PC-9 (cell line): ENCODE measurements around the gene ATP1A2. TPM values are rescaled to one million over a fixed set of nuclear protein-coding genes. Genes with fewer than 3 reads are reported as not detected.

Experiments used
- BruUV-seq: library from RNA; stranded (reverse); fragments of 400-500 nt; replicated peaks from 2 replicates; lab custom pipeline; 2021; lab: Mats Ljungman, UMichigan
- CTCF ChIA-PET: fragments of 300-600 bp; sonication (Branson Sonifier 250); formaldehyde crosslinking; loops from one replicate; lab custom pipeline; 2022; ENCODE audit warnings: antibody characterized with exemption; lab: Charles Lee
- POLR2A ChIA-PET: fragments of 300-600 bp; sonication (Branson Sonifier 250); formaldehyde crosslinking; loops from one replicate; lab custom pipeline; 2022; ENCODE audit warnings: antibody characterized with exemption; ENCODE audit not compliant: unreplicated experiment; lab: Charles Lee
- DNase-seq, 2 experiments: peaks; one replicate each; pipeline versions ENCODE4 v3.0.0 to v3.0.0-alpha.2; 2015 to 2022; ENCODE audit warnings: mixed read lengths in 1 of 2
- H2AFZ ChIP-seq: fragments of 200-600 bp; sonication (generic); 2 replicates; pipeline ENCODE4 v1.8.1; 2017; ENCODE audit warnings: antibody characterized with exemption
- H3F3A ChIP-seq: fragments of 200-600 bp; sonication (generic); 2 replicates; pipeline ENCODE4 v1.8.1; 2017; ENCODE audit warnings: antibody characterized with exemption, mild to moderate bottlenecking, low read depth; ENCODE audit not compliant: insufficient read depth
- H3K27ac ChIP-seq: fragments of 200-600 bp; sonication (generic); 2 replicates; pipeline ENCODE4 v1.6.1; 2016; ENCODE audit warnings: mixed run types
- H3K27me3 ChIP-seq: fragments of 200-600 bp; sonication (generic); 2 replicates; pipeline ENCODE4 v1.6.1; 2016; ENCODE audit warnings: low read depth, mixed run types; ENCODE audit not compliant: insufficient read depth
- H3K36me3 ChIP-seq: fragments of 200-600 bp; sonication (generic); 2 replicates; pipeline ENCODE4 v1.6.1; 2016; ENCODE audit warnings: low read depth, mixed run types
- H3K4me1 ChIP-seq: fragments of 200-600 bp; sonication (generic); replicated peaks from 2 replicates; pipeline ENCODE4 v1.6.1; 2016; ENCODE audit warnings: mixed run types; ENCODE audit not compliant: insufficient read depth
- H3K4me2 ChIP-seq: fragments of 200-600 bp; sonication (generic); 2 replicates; pipeline ENCODE4 v1.6.1; 2017; ENCODE audit warnings: mixed run types
- H3K4me3 ChIP-seq: fragments of 200-600 bp; sonication (generic); 2 replicates; pipeline ENCODE4 v1.6.1; 2016; ENCODE audit warnings: mixed run types
- H3K79me2 ChIP-seq: fragments of 200-600 bp; sonication (generic); 2 replicates; pipeline ENCODE4 v1.6.1; 2017; ENCODE audit warnings: low read depth, mixed run types
- H3K9me2 ChIP-seq: fragments of 200-600 bp; sonication (generic); 2 replicates; pipeline ENCODE4 v1.8.1; 2017; ENCODE audit warnings: mild to moderate bottlenecking; ENCODE audit not compliant: insufficient read depth
- H3K9me3 ChIP-seq: fragments of 200-600 bp; sonication (generic); 2 replicates; pipeline ENCODE4 v1.8.1; 2016; ENCODE audit warnings: low read depth; ENCODE audit not compliant: insufficient read depth
- H4K20me1 ChIP-seq: fragments of 200-600 bp; sonication (generic); 2 replicates; pipeline ENCODE4 v1.8.1; 2017; ENCODE audit not compliant: insufficient read depth
- CTCF ChIP-seq: fragments of 200-600 bp; sonication (generic); conservative IDR thresholded peaks from 2 replicates; pipeline ENCODE4 v1.6.1; 2017; ENCODE audit warnings: mixed run types, antibody characterized with exemption, mild to moderate bottlenecking, moderate library complexity
- EZH2 ChIP-seq: fragments of 200-600 bp; sonication (generic); IDR thresholded peaks from 2 replicates; pipeline ENCODE4 v1.8.0; 2017; ENCODE audit warnings: antibody characterized with exemption, low read depth
- intact Hi-C: fragments of 100-400 bp; cut with micrococcal nuclease; formaldehyde crosslinking; loops from one replicate; pipeline ENCODE4 v1.10.0; 2022; ENCODE audit not compliant: unreplicated experiment
- total RNA-seq: library from RNA; stranded (reverse); gene quantifications from 2 replicates; pipeline ENCODE4 v1.2.3, GENCODE V29; 2021

The ATP1A2 gene
- total RNA-seq, 1 experiment from 2014 or later = 1.1 TPM

GRCh38 chr1:160163615-160164014 lies 48.1 kb downstream of the ATP1A2 start:
- DNase-seq = no peak
- Histone ChIP-seq H3K9me2 (no peaks in the 10 kb centered on the region; the same call in 1 of the 2 replicates), H3K4me1 (peaks cover 19% of the 10 kb centered on the region; the same call in 1 of the 2 replicates), H2AFZ (no peak overlapping the region), H3K27me3 (no peaks in the 10 kb centered on the region), H3K36me3 (no peaks in the 10 kb centered on the region), H3K27ac (no peak overlapping the region), H3K4me3 (no peak overlapping the region), H3K79me2 (no peaks in the 10 kb centered on the region), H4K20me1 (no peaks in the 10 kb centered on the region), H3K4me2 (no peak overlapping the region), H3K9me3 (no peaks in the 10 kb centered on the region), H3F3A (no peaks in the 10 kb centered on the region; the same call in 1 of the 2 replicates)
- intact Hi-C loops = loop anchor here (1.0 kb wide), 1 partner anchor 62 kb away; no protein-coding TSS in a partner anchor
- ChIA-PET POLR2A (no interaction called here), CTCF (no interaction called here)
- BruUV-seq = no TSS peak
- TF ChIP-seq EZH2 (no peak), CTCF (peak; percentile 46)

- ChIA-PET CTCF (no interaction called here), POLR2A (no interaction called here)
- no peak overlapping the region for H3K4me3 ChIP-seq
- no peaks in the 10 kb centered on the region for H3K36me3 ChIP-seq
- no peaks in the 10 kb centered on the region; the same call in 1 of the 2 replicates for H3K9me2 ChIP-seq
- H3K27ac ChIP-seq = no peak overlapping the region
- H3K9me3 ChIP-seq = no peaks in the 10 kb centered on the region
- TF ChIP-seq EZH2 (no peak), CTCF (no peak)
- H2AFZ ChIP-seq = no peak overlapping the region
- H4K20me1 ChIP-seq = no peaks in the 10 kb centered on the region
- peaks cover under 1% of the 10 kb centered on the region; the same call in 1 of the 2 replicates for H3F3A ChIP-seq
- H3K79me2 ChIP-seq = no peaks in the 10 kb centered on the region
- peaks cover 19% of the 10 kb centered on the region; the same call in 1 of the 2 replicates for H3K4me1 ChIP-seq
- no TSS peak for BruUV-seq
- no peaks in the 10 kb centered on the region for H3K27me3 ChIP-seq
- DNase-seq = no peak
- H3K4me2 ChIP-seq = no peak overlapping the region
- intact Hi-C loops = no loop called here
These were observed 48.6 kb downstream of the ATP1A2 start for GRCh38 chr1:160164121-160164520.

GRCh38 chr1:160166166-160166868 lies 50.8 kb downstream of the ATP1A2 start:
- Histone ChIP-seq H3K4me2 (no peak overlapping the region), H3K27me3 (no peaks in the 10 kb centered on the region), H3K4me1 (peaks cover 9% of the 10 kb centered on the region; the same call in 1 of the 2 replicates), H3K27ac (no peak overlapping the region), H3F3A (peaks cover 3% of the 10 kb centered on the region; the same call in 1 of the 2 replicates), H4K20me1 (no peaks in the 10 kb centered on the region), H3K9me2 (no peaks in the 10 kb centered on the region; the same call in 1 of the 2 replicates), H3K79me2 (no peaks in the 10 kb centered on the region), H2AFZ (no peak overlapping the region), H3K36me3 (no peaks in the 10 kb centered on the region), H3K4me3 (no peak overlapping the region), H3K9me3 (no peaks in the 10 kb centered on the region)
- CTCF ChIA-PET = interaction anchor here (0.6 kb wide), 1 partner anchor 11 kb away, joined by 3 read pairs; no protein-coding TSS in a partner anchor
- intact Hi-C loops = no loop called here
- no TSS peak for BruUV-seq
- POLR2A ChIA-PET = interaction anchor here (0.6 to 0.7 kb wide), 3 partner anchors 39 to 248 kb away, joined by 3 to 5 read pairs (median 4); no protein-coding TSS in a partner anchor
- TF ChIP-seq CTCF = no peak
- no peak for TF ChIP-seq EZH2
- DNase-seq = no peak
